DOHH2 (cell line): ENCODE results near the gene RASAL2.

Experiments used
- H3F3A ChIP-seq: fragments of 200-600 bp; sonication (generic), shearing (Covaris generic); 2 replicates; pipeline ENCODE4 v1.6.0; 2016; ENCODE audit warnings: antibody characterized with exemption, mild to moderate bottlenecking; ENCODE audit not compliant: control insufficient read depth, insufficient read depth
- H3K27ac ChIP-seq: fragments of 200-600 bp; sonication (generic); 2 replicates; pipeline ENCODE4 v1.5.1; 2014; ENCODE audit warnings: low read depth, mild to moderate bottlenecking, low read length, moderate library complexity
- H3K27me3 ChIP-seq: fragments of 200-600 bp; sonication (generic); 2 replicates; pipeline ENCODE4 v1.6.1; 2014; ENCODE audit warnings: mild to moderate bottlenecking, low read length, mixed read lengths; ENCODE audit not compliant: control insufficient read depth
- H3K36me3 ChIP-seq: fragments of 200-600 bp; sonication (generic); 2 replicates; pipeline ENCODE4 v1.6.1; 2014; ENCODE audit warnings: mild to moderate bottlenecking, low read length, moderate library complexity, mixed read lengths; ENCODE audit not compliant: control insufficient read depth
- H3K4me1 ChIP-seq: fragments of 200-600 bp; sonication (generic); 2 replicates; pipeline ENCODE4 v1.6.1; 2014; ENCODE audit warnings: mild to moderate bottlenecking, low read length, mixed read lengths; ENCODE audit not compliant: control insufficient read depth
- H3K4me2 ChIP-seq: fragments of 200-600 bp; sonication (generic); 2 replicates; pipeline ENCODE4 v1.6.0; 2014; ENCODE audit warnings: mild to moderate bottlenecking, low read length, moderate library complexity
- H3K4me3 ChIP-seq: fragments of 200-600 bp; sonication (generic); 2 replicates; pipeline ENCODE4 v1.5.1; 2014; ENCODE audit warnings: mild to moderate bottlenecking, low read length, mixed read lengths
- H3K79me2 ChIP-seq: fragments of 200-600 bp; sonication (generic); 2 replicates; pipeline ENCODE4 v1.6.1; 2014; ENCODE audit warnings: mild to moderate bottlenecking, low read length, mixed read lengths; ENCODE audit not compliant: control insufficient read depth
- H3K9me2 ChIP-seq: fragments of 200-600 bp; sonication (generic); replicated peaks from 2 replicates; pipeline ENCODE4 v1.6.1; 2014; ENCODE audit warnings: mild to moderate bottlenecking, low read length, mixed read lengths; ENCODE audit not compliant: control insufficient read depth
- H3K9me3 ChIP-seq: fragments of 200-600 bp; sonication (generic); 2 replicates; pipeline ENCODE4 v1.6.1; 2014; ENCODE audit warnings: antibody characterized with exemption, low read length, mixed read lengths; ENCODE audit not compliant: control insufficient read depth, insufficient read depth
- H4K20me1 ChIP-seq: fragments of 200-600 bp; sonication (generic); 2 replicates; pipeline ENCODE4 v1.6.0; 2014; ENCODE audit warnings: low read depth, mild to moderate bottlenecking, antibody characterized with exemption, low read length, moderate library complexity; ENCODE audit not compliant: control insufficient read depth, insufficient read depth
- CTCF ChIP-seq: fragments of 200-600 bp; sonication (generic); IDR thresholded peaks from one replicate; pipeline ENCODE4 v1.5.1; 2014; ENCODE audit warnings: antibody characterized with exemption, mild to moderate bottlenecking, low read depth, low read length; ENCODE audit not compliant: poor library complexity, severe bottlenecking
- EZH2phosphoT487 ChIP-seq: fragments of 200-600 bp; sonication (generic); IDR thresholded peaks from 2 replicates; pipeline ENCODE4 v1.6.1; 2017; ENCODE audit warnings: borderline replicate concordance, mild to moderate bottlenecking, antibody characterized with exemption, low read length, moderate library complexity, mixed read lengths

Gene RASAL2

GRCh38 chr1:178533121-178533946, 439.4 kb downstream of the RASAL2 start:
- no peaks in the 10 kb centered on the region for H4K20me1 ChIP-seq
- H3K27ac ChIP-seq: no peak overlapping the region
- H3K4me1 ChIP-seq: peaks cover 6% of the 10 kb centered on the region
- no peak for TF ChIP-seq EZH2phosphoT487
- TF ChIP-seq CTCF: no peak
- H3K4me3 ChIP-seq: no peak overlapping the region
- no peaks in the 10 kb centered on the region for H3K9me3 ChIP-seq
- H3K79me2 ChIP-seq: no peaks in the 10 kb centered on the region
- no peaks in the 10 kb centered on the region for H3K36me3 ChIP-seq
- no peaks in the 10 kb centered on the region for H3F3A ChIP-seq
- H3K9me2 ChIP-seq: no peaks in the 10 kb centered on the region
- H3K4me2 ChIP-seq: no peak overlapping the region
- no peaks in the 10 kb centered on the region for H3K27me3 ChIP-seq
